IPS-11a (cell line): ENCODE results near the gene THAP2.
"Not testable (repeated sequence)": the region's sequence is repeated elsewhere in the genome, so short reads cannot be mapped to it uniquely, and the experiment has no call there.

Experiments used
- H3K4me3 ChIP-seq: one replicate; pipeline ENCODE4 v1.5.1; 2013; ENCODE audit warnings: low read depth, low read length, control low read depth

THAP2 gene

DNA sequence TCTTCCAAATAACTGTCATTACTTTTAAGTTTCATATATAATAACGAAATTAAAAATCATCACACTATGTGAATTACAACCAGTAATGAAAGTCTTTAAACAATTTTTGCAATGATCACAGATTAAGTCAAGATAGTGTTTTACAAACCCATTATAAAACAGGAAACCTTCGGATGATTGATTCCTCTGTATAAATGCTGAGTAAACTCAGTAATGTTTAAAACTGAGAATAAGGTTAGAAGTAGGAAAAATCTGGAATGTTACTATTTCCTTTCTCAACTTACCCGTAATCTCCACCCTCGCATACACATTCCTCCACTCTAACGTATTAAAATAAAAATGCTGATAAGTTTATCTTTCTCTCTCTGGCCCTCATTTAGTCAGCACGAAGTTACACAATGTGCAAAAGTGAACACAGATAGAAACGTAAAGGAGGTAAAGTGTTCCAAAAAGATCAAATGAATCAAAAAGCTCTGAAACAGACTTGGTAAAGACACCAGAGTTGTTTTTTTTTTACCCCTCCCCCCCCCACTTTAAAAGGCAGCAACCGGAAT lies 2.0 kb upstream of the THAP2 start:
- peak overlapping the region; percentile 98 for H3K4me3 ChIP-seq

DNA sequence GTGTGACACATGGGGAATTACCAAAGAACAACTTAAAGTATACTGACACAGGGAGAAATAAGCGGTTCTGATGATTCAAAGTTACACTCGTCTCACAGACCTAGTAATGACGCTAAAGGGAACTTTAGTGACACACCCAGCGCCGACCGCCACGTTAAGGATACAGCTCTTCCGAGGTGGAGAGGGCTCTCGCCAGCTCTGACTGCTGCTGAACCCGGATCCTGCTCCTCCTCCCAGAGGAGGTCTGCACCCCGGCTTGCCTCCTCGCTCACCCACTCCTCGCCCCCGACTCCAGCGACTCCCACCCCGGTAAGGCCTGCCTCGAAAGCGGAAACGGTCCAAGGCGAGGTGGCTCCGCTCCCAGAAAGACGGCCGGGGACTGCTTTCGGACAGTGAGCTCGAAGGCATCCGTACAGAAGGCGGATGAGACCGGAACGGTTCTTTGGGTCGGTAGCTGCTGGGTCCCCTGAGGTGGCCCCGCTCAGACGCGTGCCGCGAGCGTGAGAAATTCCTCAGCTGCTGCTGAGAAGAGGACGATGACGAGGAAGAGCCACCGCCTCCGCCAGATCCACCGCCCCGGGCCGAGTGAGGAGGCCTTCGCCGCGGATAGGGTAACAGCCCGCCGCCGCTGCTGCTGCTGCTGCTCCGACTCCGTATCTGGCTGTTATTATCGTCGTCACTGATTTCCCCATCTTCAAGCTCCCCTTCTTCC lies 1.1 kb upstream of the THAP2 start:
- peak overlapping the region; percentile 98 for H3K4me3 ChIP-seq

DNA sequence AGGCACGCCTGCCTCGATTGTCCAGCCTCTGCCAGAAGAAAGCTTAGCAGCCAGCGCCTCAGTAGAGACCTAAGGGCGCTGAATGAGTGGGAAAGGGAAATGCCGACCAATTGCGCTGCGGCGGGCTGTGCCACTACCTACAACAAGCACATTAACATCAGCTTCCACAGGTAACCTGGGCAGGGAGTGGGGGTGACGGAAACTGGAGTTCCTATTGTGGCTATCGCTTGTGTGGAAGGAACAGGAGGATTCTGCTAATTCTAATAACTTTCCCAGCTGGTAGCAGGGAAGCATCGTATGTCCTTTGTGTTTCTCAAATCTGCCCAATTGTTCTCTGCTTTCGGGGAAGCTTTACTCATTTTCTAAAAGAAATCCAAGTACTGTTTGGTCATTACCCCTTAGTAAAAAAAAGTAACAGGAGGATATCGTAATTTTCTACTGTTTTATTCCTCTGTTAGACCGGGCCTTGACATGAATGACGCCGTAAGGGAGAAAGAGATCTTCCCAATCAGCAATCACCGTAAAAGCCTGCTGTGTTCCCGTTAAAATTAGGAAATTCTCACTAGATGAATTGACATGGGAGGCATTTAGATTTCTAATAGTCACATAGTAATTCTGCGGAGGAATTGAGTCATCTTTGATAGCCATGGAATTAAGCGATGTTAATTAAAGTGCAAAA lies 449 bp downstream of the THAP2 start:
- H3K4me3 ChIP-seq = peak overlapping the region; percentile 98

DNA sequence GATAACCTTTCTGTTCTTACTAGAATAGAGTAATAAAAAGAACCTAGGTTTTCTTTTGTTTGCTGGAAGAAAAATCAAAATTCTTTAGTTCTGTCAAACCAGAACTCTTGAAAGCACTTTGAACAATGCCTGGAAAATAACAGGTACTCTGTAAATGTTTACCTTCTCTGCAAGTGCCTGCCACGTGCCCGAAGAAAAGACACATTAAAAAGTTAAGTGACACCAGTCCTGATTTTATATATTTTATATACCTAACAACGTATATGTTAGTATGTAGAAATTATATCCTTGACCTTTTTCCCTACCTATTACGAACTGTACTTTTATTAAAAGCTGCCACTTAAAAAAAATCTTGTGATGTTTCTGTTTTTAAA lies 976 bp downstream of the THAP2 start:
- H3K4me3 ChIP-seq = peak overlapping the region; percentile 98

DNA sequence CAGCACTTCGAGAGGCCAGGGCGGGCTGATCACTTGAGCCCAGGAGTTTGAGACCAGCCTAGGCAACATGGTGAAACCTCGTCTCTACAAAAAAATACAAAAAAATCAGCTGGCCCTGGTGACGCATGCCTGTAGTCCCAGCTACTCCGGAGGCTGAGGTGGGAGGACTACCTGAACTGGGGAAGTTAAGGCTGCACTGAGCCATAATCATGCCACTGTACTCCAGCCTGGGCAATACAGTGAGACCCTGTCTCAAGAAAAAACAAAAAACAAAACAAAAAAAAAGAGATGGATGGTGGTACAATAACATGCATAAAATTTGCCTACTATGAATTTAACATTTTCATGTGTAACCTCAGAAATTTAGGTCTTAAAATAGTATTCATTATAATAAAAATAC lies 2.2 kb downstream of the THAP2 start:
- no peak overlapping the region for H3K4me3 ChIP-seq

DNA sequence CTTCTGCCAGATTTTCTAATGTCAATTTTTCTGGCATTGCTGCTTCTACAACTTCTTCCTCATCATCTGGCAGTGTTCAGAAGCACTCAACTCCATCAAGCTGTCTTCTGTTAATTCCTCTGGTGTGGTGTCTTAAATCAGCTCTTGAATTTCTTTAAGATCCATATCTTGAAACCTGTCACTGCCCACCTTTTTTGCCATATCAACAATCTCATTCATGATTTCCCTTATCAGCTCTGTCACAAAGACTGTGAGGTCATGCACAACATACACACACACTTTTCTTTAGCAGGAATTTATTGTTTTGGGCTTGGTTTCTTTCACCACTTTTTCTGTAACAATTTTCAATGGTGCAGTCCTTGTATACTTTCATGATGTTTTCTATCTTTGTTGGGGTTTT lies 7.2 kb downstream of the THAP2 start:
- no peak overlapping the region for H3K4me3 ChIP-seq

DNA sequence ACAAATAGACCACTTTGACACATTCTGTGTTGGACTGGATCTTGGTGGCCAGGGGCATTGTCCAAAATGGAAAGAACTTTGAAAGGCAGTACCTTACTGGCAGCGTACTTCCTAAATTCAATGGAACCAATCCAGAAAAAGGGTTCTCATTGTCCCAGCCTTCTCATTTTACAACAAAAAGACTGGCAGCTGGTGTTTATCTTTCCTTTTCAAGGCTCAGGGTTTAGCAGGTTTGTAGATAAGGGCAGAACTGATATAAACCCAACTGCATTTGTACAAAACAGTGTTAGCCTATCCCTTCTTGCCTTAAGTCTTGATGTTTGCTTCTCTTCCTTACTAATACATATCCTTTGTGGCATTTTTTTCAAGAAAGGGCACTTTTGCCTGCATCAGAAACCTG lies 7.7 kb downstream of the THAP2 start:
- no peak overlapping the region for H3K4me3 ChIP-seq

DNA sequence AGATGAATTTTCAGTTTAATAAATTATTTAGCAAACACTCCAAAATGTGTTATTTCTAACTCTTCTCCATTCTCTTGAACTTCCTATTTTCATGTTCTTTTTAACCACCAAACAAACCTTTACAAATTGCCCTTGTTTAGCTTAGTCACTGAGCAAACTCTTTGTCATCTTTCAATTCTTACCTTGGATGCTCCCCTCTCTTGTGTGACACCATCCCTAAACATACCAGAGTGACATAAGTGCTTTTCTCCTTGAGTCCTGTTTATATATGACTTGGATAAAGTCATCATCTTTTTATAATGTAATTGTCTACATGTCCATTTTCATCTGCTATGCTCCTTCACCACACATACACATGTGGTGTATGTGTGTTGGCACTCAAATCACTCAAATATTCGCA lies 18.4 kb downstream of the THAP2 start:
- H3K4me3 ChIP-seq = no peak overlapping the region

DNA sequence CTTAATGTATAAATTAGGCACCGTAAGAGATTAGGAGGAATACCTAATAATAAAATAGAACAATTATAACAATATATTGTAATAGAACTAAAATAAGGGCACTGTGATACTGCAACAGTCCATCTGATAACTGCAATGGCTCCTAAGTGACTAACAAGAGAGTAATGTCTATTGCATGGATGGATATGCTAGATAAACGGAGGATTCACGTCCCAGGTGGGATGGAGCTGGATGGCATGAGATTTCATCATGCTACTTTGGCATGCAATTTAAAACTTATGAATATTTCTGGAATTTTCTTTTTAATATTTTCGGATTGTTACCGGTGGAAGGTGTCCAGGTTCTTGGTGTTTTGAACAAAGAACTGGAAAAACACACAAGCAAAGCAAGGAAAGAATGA lies 19.5 kb downstream of the THAP2 start:
- no peak overlapping the region for H3K4me3 ChIP-seq

DNA sequence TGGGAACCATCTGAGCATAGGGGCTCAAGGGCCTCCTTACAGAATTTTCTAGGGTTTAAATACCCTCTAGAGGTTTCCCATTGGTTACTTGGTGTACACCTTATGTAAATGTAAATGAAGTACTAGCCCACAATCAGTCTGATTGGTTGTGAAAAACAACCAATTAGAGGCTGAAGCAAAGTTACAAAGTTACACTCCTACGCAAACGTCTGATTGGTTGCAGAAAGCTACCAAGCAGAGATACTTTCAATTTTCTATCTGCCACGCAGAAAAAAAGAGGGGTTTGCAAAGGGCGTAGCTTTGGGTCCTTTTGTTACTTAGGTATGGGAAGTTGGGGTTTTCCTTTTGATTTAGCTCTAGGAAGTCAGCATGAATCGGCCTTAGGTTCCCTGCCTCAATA lies 20.0 kb downstream of the THAP2 start:
- no peak overlapping the region for H3K4me3 ChIP-seq

DNA sequence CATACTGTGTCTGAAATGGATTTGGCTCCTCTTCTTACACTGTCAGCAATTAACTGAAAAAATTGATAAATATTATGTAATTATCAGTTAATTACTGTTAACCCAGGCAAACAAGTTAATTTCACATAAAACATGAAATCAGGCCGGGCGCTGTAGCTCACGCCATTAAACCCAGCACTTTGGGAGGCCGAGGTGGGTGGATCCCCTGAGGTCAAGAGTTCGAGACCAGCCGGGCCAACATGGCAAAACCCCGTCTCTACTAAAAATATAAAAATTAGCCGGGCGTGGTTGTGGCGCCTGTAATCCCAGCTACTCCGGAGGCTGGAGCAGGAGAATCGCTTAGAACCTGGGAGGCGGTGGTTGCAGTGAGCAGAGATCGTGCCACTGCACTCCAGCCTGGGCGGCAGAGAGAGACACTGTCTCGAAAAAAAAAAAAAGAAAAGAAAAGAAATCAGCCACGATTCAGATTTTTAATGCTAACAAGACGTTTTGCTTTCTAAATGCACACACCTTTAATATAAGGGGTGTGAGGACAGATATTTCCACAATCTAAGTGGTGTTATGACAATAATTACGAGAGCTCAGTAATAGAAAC lies 21.3 kb downstream of the THAP2 start:
- H3K4me3 ChIP-seq = peak overlapping the region; percentile 77

DNA sequence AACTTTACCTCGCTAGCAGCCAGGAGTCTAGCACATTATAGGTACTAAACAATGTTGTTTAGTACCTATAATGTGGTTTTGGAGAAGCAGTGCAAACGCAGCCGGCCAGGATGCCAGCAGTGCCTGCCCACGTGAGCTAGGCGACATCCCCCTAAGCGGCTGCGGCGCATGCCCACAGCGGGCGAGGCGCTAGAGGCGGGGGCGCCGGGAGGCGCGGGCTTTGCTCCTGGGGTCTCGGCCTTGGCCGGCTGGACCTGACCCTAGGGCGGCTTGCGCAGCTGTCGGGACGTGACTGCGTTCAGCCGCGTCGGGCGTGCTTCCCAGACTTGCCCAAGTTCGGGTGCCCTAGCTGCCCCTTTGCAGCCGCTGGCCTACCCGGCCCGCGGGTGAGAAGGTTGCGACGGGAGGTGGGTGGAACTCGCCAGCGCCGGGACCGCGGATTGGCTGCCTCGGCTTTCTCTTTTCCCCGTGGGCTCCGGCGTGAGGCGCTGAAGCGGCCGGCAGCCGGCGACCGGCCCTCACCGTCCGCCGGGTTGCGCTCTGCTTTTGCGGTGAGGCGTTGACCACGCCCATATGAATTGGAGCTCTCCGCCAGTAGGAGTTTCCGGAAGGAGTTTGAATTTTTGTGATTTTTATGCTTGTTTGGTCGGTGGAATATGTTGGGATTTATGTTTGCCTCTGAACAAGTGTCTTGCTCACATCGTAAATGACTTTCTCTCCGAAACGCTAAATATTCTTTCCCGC lies 22.0 kb downstream of the THAP2 start, which contains the start of gene TMEM19:
Gene TMEM19 (plus strand): TSS at position 169 of the 744 bp plus-strand sequence. CDS start 599 bp downstream, outside the sequence.
- peak within 1 kb of the TSS; percentile 77 for H3K4me3 ChIP-seq

DNA sequence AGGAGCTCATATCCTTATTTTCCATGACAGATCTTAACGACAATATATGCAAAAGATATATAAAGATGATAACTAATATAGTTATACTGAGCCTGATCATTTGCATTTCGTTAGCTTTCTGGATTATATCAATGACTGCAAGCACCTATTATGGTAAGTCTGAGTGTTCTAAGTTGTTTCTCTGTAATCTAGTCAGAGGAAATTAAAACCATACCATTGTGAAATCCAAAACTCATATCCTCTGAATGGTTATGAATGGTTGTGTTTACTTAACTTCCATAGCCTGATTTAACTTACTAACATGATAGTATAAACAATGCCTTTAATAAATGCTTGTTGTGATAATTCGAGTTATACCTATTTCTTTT lies 22.5 kb downstream of the THAP2 start:
- peak overlapping the region; percentile 77 for H3K4me3 ChIP-seq

DNA sequence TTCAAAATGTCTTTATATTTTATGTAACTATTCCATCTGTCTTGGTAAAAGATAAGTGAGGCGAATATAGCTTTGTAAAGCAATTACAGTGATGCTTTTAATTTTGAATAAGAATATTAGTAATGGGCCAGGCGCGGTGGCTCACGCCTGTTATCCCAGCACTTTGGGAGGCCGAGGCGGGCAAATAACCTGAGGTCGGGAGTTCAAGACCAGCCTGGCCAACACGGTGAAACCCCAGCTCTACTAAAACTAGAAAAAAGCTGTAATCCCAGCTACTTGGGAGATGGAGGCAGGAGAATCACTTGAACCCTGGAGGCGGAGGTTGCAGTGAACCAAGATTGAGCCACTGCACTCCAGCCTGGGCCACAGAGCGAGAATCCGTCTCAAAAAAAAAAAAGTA lies 23.1 kb downstream of the THAP2 start:
- peak overlapping the region; percentile 77 for H3K4me3 ChIP-seq

DNA sequence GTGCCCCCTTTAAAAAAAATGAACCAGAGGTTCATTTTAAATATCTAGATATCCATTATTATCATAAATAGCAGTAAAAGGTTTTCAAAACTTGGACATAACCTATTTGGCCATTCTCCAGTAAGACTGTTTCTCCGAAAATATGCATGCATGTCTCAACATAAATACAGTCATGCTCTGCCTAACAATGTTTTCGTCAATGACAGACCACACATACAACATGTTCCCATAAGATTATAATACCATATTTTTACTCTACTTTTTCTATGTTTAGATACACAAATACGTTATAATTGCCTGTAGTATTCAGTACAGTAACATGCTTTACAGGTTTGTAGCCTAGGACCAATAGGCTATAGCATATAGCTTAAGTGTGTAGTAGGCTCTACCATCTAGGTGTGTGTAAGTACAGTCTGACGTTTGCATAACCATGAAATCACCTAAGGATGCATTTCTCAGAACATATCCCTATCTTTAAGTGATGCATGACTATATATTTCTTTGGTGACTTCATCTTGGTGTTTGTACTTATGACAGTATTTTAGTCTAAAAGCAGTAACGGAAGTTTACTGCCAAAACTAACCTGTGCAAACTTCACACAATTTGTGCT lies 25.0 kb downstream of the THAP2 start:
- H3K4me3 ChIP-seq = no peak overlapping the region

DNA sequence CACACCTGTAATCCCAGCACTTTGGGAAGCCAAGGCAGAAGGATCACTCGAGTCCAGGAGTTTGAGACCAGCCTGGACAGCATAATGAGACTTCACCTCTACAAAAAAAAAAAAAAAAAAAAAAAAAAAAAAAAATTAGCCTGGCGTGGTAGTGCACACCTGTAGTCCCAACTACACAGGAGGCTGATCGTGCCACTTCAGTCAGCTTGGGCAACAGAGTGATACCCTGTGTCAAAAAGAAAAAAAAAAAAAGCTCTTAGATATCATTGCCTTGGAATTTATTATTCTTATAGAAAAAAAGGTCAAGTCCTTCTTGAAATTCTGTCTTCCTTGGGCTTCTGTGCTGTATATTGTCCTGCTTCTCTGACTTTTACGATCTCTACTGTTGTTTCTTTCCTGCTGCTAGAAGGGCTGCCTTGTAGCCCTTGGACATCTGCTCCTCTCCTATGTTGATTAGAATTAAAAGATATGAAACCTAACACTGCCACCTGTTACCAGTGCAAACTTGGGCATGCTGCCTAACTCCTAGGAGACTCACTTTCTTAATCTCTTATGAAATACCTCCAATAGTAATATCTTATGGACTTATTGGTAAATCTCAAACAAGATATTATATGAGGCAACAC lies 27.5 kb downstream of the THAP2 start:
- no peak overlapping the region for H3K4me3 ChIP-seq

DNA sequence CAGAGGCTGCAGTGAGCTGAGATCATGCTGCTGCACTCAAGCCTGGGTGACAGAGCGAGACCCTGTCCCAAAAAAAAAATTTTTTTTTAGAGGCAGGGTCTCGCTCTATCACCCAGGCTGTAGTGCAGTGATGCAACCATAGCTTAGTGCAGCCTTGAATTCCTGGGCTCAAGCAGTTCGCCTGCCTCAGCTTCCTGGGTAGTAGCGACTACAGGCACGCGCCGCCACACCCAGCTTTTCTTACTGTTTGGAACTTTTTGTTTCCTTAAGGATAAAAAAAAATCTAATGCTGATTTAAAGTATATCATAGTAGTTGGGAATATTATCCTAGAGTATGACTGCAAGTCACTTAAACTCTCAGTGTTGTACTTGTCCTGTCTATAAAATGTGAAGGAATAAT lies 29.0 kb downstream of the THAP2 start:
- H3K4me3 ChIP-seq = no peak overlapping the region

DNA sequence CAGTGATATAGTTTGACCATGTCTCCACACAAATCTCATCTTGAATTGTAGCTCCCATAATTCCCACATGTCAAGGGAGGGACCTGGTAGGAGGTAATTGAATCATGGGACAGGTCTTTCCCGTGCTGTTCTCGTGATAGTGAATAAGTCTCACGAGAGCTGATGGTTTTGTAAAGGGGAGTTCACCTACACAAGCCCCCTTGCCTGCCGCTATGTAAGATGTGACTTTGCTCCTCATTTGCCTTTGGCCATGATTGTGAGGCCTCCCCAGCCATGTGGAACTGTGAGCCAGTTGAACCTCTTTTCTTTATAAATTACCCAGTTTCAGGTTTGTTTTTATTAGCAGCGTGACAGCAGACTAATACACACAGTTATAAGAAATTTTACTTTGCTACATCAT lies 29.6 kb downstream of the THAP2 start:
- H3K4me3 ChIP-seq = not testable (repeated sequence)

DNA sequence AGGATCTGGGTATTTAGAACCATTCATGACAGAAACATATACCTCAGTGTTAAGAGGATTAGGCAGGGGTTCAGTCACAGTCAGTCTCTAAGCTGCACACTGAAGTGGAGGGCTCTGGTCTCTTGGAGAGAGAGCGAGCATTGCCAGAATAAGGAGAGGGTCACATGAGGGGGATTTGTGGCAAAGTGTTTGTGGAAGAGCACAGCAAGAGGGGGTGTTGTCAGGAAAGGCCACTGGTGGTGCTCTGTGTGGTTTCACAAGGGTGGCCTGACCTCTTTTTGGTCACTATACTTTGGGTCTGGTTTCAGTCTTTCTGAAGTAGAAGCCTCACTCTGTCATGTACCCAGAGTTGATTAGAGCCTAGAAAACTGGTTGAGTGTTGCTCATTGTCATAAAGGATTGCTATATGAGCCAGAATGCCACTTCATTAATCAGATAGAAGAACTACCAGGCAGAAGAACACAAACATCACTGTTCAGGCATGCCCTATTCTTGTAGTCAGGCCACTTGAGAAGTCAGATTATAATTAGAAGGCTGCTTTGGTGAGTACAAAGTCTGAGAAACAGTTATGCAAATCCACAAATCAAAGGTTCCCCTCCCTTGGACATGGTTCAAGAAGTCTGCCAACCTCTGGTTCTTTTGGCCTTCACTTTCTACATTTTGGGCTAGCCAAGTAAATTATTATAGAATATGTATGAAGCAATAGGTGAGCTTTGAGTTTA lies 30.2 kb downstream of the THAP2 start:
- H3K4me3 ChIP-seq = no peak overlapping the region

DNA sequence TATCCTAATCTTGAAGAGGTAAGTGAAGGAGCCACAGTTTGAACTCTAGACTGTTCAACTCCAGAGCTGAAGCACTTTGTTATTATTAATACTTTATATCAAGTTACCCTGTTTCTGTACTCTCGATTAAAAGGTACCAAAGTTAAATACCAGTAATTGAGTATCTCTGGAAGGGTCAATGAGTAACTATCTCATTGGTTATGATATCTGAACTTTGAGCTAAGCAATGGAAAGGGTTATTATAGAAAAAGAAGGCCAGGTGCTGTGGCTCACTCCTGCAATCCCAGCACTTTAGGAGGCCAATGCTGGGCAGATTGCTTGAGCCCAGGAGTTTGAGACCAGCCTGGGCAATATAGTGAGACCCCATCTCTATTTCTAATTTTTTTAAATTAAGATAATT lies 31.7 kb downstream of the THAP2 start:
- H3K4me3 ChIP-seq = no peak overlapping the region
